Hepatocyte (in vitro differentiated cells): ENCODE measurements around the gene GARS1. TPM values are rescaled to one million over a fixed set of nuclear protein-coding genes. Genes with fewer than 3 reads are reported as not detected.
A peak's percentile ranks its signal among the peaks of the same experiment; 100 is the strongest.

Experiments
- DNase-seq: peaks from one replicate; pipeline ENCODE4 v3.0.0-alpha.2; 2016; ENCODE audit warnings: low spot score
- H2AFZ ChIP-seq: fragments of 200-600 bp; sonication (generic); 2 replicates; pipeline ENCODE4 v1.6.0; 2016; ENCODE audit warnings: antibody characterized with exemption, mild to moderate bottlenecking
- H3K27ac ChIP-seq: fragments of 200-600 bp; sonication (generic); 2 replicates; pipeline ENCODE4 v1.5.1; 2016; ENCODE audit warnings: mild to moderate bottlenecking
- H3K27me3 ChIP-seq: fragments of 200-600 bp; sonication (generic); 2 replicates; pipeline ENCODE4 v1.6.1; 2016
- H3K36me3 ChIP-seq: fragments of 200-600 bp; sonication (generic); replicated peaks from 2 replicates; pipeline ENCODE4 v1.5.1; 2016; ENCODE audit warnings: low read depth; ENCODE audit not compliant: insufficient read depth
- H3K4me1 ChIP-seq: fragments of 200-600 bp; sonication (generic); 2 replicates; pipeline ENCODE4 v1.5.1; 2016; ENCODE audit warnings: mild to moderate bottlenecking, moderate library complexity; ENCODE audit not compliant: insufficient read depth
- H3K4me2 ChIP-seq: fragments of 200-600 bp; sonication (generic); 2 replicates; pipeline ENCODE4 v1.6.0; 2016
- H3K4me3 ChIP-seq: fragments of 200-600 bp; sonication (generic); 2 replicates; pipeline ENCODE4 v1.5.1; 2016; ENCODE audit warnings: mild to moderate bottlenecking
- H3K79me2 ChIP-seq: fragments of 200-600 bp; sonication (generic); 2 replicates; pipeline ENCODE4 v1.6.0; 2017; ENCODE audit warnings: mild to moderate bottlenecking
- H3K9me2 ChIP-seq: fragments of 200-600 bp; sonication (generic); replicated peaks from 2 replicates; pipeline ENCODE4 v1.6.0; 2017; ENCODE audit warnings: mild to moderate bottlenecking; ENCODE audit not compliant: insufficient read depth
- H3K9me3 ChIP-seq: fragments of 200-600 bp; sonication (generic); 2 replicates; pipeline ENCODE4 v1.5.1; 2016; ENCODE audit warnings: low read depth, mild to moderate bottlenecking
- H4K20me1 ChIP-seq: fragments of 200-600 bp; sonication (generic); 2 replicates; pipeline ENCODE4 v1.6.0; 2016; ENCODE audit warnings: mild to moderate bottlenecking; ENCODE audit not compliant: insufficient read depth, poor library complexity, severe bottlenecking
- CTCF ChIP-seq: fragments of 200-600 bp; sonication (generic); IDR thresholded peaks from 2 replicates; pipeline ENCODE4 v1.5.1; 2016; ENCODE audit warnings: antibody characterized with exemption, mild to moderate bottlenecking; ENCODE audit not compliant: poor library complexity
- EZH2 ChIP-seq: fragments of 200-600 bp; sonication (generic); IDR thresholded peaks from 2 replicates; pipeline ENCODE4 v1.6.1; 2016; ENCODE audit warnings: antibody characterized with exemption, mild to moderate bottlenecking, borderline replicate concordance
- EZH2phosphoT487 ChIP-seq: fragments of 200-600 bp; sonication (generic); IDR thresholded peaks from one replicate; pipeline ENCODE4 v1.6.1; 2018; ENCODE audit warnings: antibody characterized with exemption, mild to moderate bottlenecking, low read depth, moderate library complexity; ENCODE audit not compliant: unreplicated experiment, severe bottlenecking
- WGBS: methylation state at CpG from one replicate; pipeline ENCODE4 v1.1.6; 2016; ENCODE audit warnings: low lambda C conversion rate; ENCODE audit errors: missing lambda C conversion rate; 5-methylcytosine and 5-hydroxymethylcytosine counted together
- polyA plus RNA-seq: library from polyadenylated mRNA; unstranded; fragments of >200 nt; fragmentation: Nextera tagmentation; extraction: Ambion mirVana; gene quantifications from 2 replicates; pipeline ENCODE4 v1.2.1, GENCODE V29; 2016
- total RNA-seq: library from RNA; depleted of rRNA; stranded (reverse); fragments of >200 nt; gene quantifications from 2 replicates; pipeline ENCODE4 v1.2.3, GENCODE V29; 2014

GARS1 gene
- total and polyA plus RNA-seq, 2 experiments from 2014 or later = 131 to 163 TPM

- Histone ChIP-seq H3K27ac (no peak overlapping the region), H4K20me1 (no peaks in the 10 kb centered on the region), H2AFZ (no peak overlapping the region), H3K9me3 (no peaks in the 10 kb centered on the region), H3K9me2 (no peaks in the 10 kb centered on the region), H3K4me3 (no peak overlapping the region), H3K79me2 (no peaks in the 10 kb centered on the region), H3K36me3 (no peaks in the 10 kb centered on the region), H3K4me2 (no peak overlapping the region), H3K4me1 (peaks cover 8% of the 10 kb centered on the region), H3K27me3 (peaks cover 78% of the 10 kb centered on the region)
- DNase-seq = no peak
- 87% methylated on average over 2 of the region's 2 CpGs for WGBS
- TF ChIP-seq EZH2 (no peak), EZH2phosphoT487 (no peak), CTCF (no peak)
Measured at GRCh38 chr7:30678805-30679204, 84.1 kb downstream of the GARS1 start.

DNA sequence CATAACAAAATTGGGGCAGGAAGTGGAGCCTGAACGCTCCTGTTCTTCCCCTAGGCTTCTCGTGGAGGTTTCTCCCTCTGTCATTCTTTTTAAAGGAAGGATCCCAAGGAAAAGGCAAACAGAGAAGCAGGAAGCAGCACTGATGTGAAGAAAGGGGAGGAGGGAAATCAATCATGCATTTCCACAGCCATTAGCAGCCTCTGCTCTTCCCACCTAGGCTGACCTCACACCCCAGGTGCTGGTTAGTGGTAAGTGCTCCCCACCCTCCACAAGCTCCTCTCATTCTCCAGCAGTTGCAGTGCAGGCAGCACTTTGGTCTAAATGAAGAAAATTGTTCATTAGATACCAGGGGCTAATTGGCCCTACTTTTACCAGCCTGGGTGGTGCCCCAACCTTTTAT lies 85.0 kb downstream of the GARS1 start:
- no peaks in the 10 kb centered on the region for H3K36me3 ChIP-seq
- peaks cover 81% of the 10 kb centered on the region for H3K27me3 ChIP-seq
- DNase-seq = no peak
- no peak overlapping the region for H3K4me2 ChIP-seq
- no peaks in the 10 kb centered on the region for H3K9me3 ChIP-seq
- no peak overlapping the region for H3K4me3 ChIP-seq
- peaks cover 8% of the 10 kb centered on the region for H3K4me1 ChIP-seq
- no peak overlapping the region for H3K27ac ChIP-seq
- TF ChIP-seq CTCF = no peak
- no peak for TF ChIP-seq EZH2
- TF ChIP-seq EZH2phosphoT487 = no peak
- no peaks in the 10 kb centered on the region for H3K9me2 ChIP-seq
- H3K79me2 ChIP-seq = no peaks in the 10 kb centered on the region
- H2AFZ ChIP-seq = no peak overlapping the region
- 27% methylated on average over 2 of the region's 2 CpGs for WGBS
- H4K20me1 ChIP-seq = no peaks in the 10 kb centered on the region

- H3K9me3 ChIP-seq = no peaks in the 10 kb centered on the region
- peak overlapping the region; percentile 38 for H2AFZ ChIP-seq
- H3K9me2 ChIP-seq = no peaks in the 10 kb centered on the region
- no peaks in the 10 kb centered on the region for H4K20me1 ChIP-seq
- H3K4me3 ChIP-seq = no peak overlapping the region
- H3K79me2 ChIP-seq = no peaks in the 10 kb centered on the region
- peaks cover 77% of the 10 kb centered on the region for H3K27me3 ChIP-seq
- peak overlapping the region; percentile 98 for H3K4me2 ChIP-seq
- WGBS = 17% methylated on average over 16 of the region's 16 CpGs
- H3K27ac ChIP-seq = no peak overlapping the region
- peaks cover 8% of the 10 kb centered on the region for H3K4me1 ChIP-seq
- no peak for TF ChIP-seq EZH2phosphoT487
- TF ChIP-seq EZH2 = peak; percentile 79
- no peaks in the 10 kb centered on the region for H3K36me3 ChIP-seq
- DNase-seq = no peak
Measured at GRCh38 chr7:30681331-30681797, 86.7 kb downstream of the GARS1 start.

DNA sequence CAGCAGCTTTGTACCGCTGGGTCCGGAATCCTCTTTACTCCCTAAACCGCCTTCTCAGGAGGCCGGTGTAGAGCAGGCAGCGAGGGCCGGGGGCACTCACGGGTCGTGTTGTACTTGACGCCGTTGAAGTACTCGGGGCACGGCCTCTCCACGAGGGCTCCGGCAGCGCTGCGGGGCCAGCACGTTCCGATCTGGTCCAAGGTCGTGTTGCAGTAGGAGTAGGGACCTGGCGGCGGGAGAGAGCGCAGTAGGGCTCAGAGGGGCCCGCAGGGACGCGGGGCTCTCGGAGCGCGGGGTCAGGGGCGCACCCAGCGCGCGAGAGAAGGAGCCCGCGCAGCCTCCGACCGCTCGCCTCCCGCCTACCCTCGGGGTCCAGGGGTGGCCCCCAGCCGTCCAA lies 87.1 kb downstream of the GARS1 start:
- Histone ChIP-seq H3K27me3 (peaks cover 72% of the 10 kb centered on the region), H3K9me2 (no peaks in the 10 kb centered on the region), H3K79me2 (no peaks in the 10 kb centered on the region), H3K4me2 (peak overlapping the region; percentile 98), H3K36me3 (no peaks in the 10 kb centered on the region), H3K9me3 (no peaks in the 10 kb centered on the region), H3K4me1 (peaks cover 8% of the 10 kb centered on the region), H4K20me1 (no peaks in the 10 kb centered on the region), H2AFZ (peak overlapping the region; percentile 38), H3K4me3 (peak overlapping the region; percentile 49), H3K27ac (no peak overlapping the region)
- DNase-seq = no peak
- TF ChIP-seq EZH2phosphoT487 = no peak
- TF ChIP-seq CTCF = no peak
- peak; percentile 61 for TF ChIP-seq EZH2
- 1% methylated on average over 35 of the region's 40 CpGs for WGBS
